ENCODE results near the gene REPS1. TPM values are rescaled to one million over a fixed set of nuclear protein-coding genes. Genes with fewer than 3 reads are reported as not detected.
"Not testable (repeated sequence)": the region's sequence is repeated elsewhere in the genome, so short reads cannot be mapped to it uniquely, and the experiment has no call there.

Gene REPS1
- total RNA-seq, 2 experiments from 2014 or later: 41.9 to 45.6 TPM

GRCh38 chr6:138959521-138959920, 28.5 kb downstream of the REPS1 start:
- no peaks in the 10 kb centered on the region for H3K27me3 Mint-ChIP-seq
- H3K4me1 Mint-ChIP-seq: peaks cover 27% of the 10 kb centered on the region
- DNase-seq: no peak
- no peak overlapping the region for H3K4me3 Mint-ChIP-seq
- CTCF ChIA-PET: no interaction called here
- H3K27ac Mint-ChIP-seq: no peak overlapping the region
- no peaks in the 10 kb centered on the region for H3K36me3 Mint-ChIP-seq (ENCODE audit: low read depth)
- POLR2A ChIA-PET: no interaction called here
- no peaks in the 10 kb centered on the region for H3K9me3 Mint-ChIP-seq

GRCh38 chr6:138958595-138958994, 29.5 kb downstream of the REPS1 start:
- peaks cover 4% of the 10 kb centered on the region for H3K36me3 Mint-ChIP-seq (ENCODE audit: low read depth)
- H3K4me3 Mint-ChIP-seq: no peak overlapping the region
- POLR2A ChIA-PET: no interaction called here
- no peaks in the 10 kb centered on the region for H3K27me3 Mint-ChIP-seq
- peaks cover 31% of the 10 kb centered on the region for H3K4me1 Mint-ChIP-seq
- no peak for DNase-seq
- H3K9me3 Mint-ChIP-seq: no peaks in the 10 kb centered on the region
- CTCF ChIA-PET: no interaction called here
- no peak overlapping the region for H3K27ac Mint-ChIP-seq

GRCh38 chr6:138957903-138958302, 30.1 kb downstream of the REPS1 start:
- no peak for DNase-seq
- POLR2A ChIA-PET: no interaction called here
- no peak overlapping the region for H3K4me3 Mint-ChIP-seq
- no peak overlapping the region for H3K27ac Mint-ChIP-seq
- H3K4me1 Mint-ChIP-seq: peaks cover 37% of the 10 kb centered on the region
- H3K36me3 Mint-ChIP-seq (ENCODE audit: low read depth): peaks cover 9% of the 10 kb centered on the region
- H3K27me3 Mint-ChIP-seq: no peaks in the 10 kb centered on the region
- CTCF ChIA-PET: no interaction called here
- no peaks in the 10 kb centered on the region for H3K9me3 Mint-ChIP-seq

GRCh38 chr6:138957484-138957883, 30.6 kb downstream of the REPS1 start:
- Mint-ChIP-seq H3K36me3 (ENCODE audit: low read depth) (peaks cover 9% of the 10 kb centered on the region), H3K4me3 (no peak overlapping the region), H3K9me3 (no peaks in the 10 kb centered on the region), H3K27ac (no peak overlapping the region), H3K4me1 (peaks cover 39% of the 10 kb centered on the region), H3K27me3 (no peaks in the 10 kb centered on the region)
- CTCF ChIA-PET: interaction anchor here (1.5 kb wide), 1 partner anchor 28 kb away, joined by 4 read pairs; no protein-coding TSS in a partner anchor
- POLR2A ChIA-PET: no interaction called here
- no peak for DNase-seq

GRCh38 chr6:138956244-138956924, 31.7 kb downstream of the REPS1 start:
- H3K27ac Mint-ChIP-seq: no peak overlapping the region
- H3K27me3 Mint-ChIP-seq: no peaks in the 10 kb centered on the region
- H3K4me3 Mint-ChIP-seq: no peak overlapping the region
- DNase-seq: no peak
- POLR2A ChIA-PET: interaction anchor here (0.9 kb wide), 1 partner anchor 13 kb away, joined by 3 read pairs; no protein-coding TSS in a partner anchor
- H3K36me3 Mint-ChIP-seq (ENCODE audit: low read depth): peaks cover 9% of the 10 kb centered on the region
- no peaks in the 10 kb centered on the region for H3K9me3 Mint-ChIP-seq
- CTCF ChIA-PET: interaction anchor here (0.7 to 1.5 kb wide), 2 partner anchors 29 to 33 kb away, joined by 4 read pairs; no protein-coding TSS in a partner anchor
- H3K4me1 Mint-ChIP-seq: peaks cover 39% of the 10 kb centered on the region

- Mint-ChIP-seq H3K27ac (no peak overlapping the region), H3K9me3 (no peaks in the 10 kb centered on the region), H3K4me1 (peaks cover 39% of the 10 kb centered on the region), H3K4me3 (no peak overlapping the region), H3K36me3 (ENCODE audit: low read depth) (peaks cover 9% of the 10 kb centered on the region), H3K27me3 (no peaks in the 10 kb centered on the region)
- DNase-seq: no peak
- CTCF ChIA-PET: no interaction called here
- POLR2A ChIA-PET: no interaction called here
Observed at GRCh38 chr6:138955262-138955661, 32.8 kb downstream of the REPS1 start.

- POLR2A ChIA-PET: interaction anchor here (0.6 kb wide), 1 partner anchor 266 kb away, joined by 4 read pairs; no protein-coding TSS in a partner anchor
- no peaks in the 10 kb centered on the region for H3K9me3 Mint-ChIP-seq
- no peak overlapping the region for H3K4me3 Mint-ChIP-seq
- peaks cover 37% of the 10 kb centered on the region for H3K4me1 Mint-ChIP-seq
- H3K27ac Mint-ChIP-seq: no peak overlapping the region
- DNase-seq: no peak
- CTCF ChIA-PET: no interaction called here
- no peaks in the 10 kb centered on the region for H3K27me3 Mint-ChIP-seq
- H3K36me3 Mint-ChIP-seq (ENCODE audit: low read depth): peaks cover 14% of the 10 kb centered on the region
Observed at GRCh38 chr6:138953451-138953850, 34.6 kb downstream of the REPS1 start.

GRCh38 chr6:138948546-138949179, 39.4 kb downstream of the REPS1 start:
- CTCF ChIA-PET: no interaction called here
- Mint-ChIP-seq H3K4me3 (no peak overlapping the region), H3K4me1 (peaks cover 53% of the 10 kb centered on the region), H3K27ac (no peak overlapping the region), H3K9me3 (no peaks in the 10 kb centered on the region), H3K36me3 (ENCODE audit: low read depth) (peaks cover 43% of the 10 kb centered on the region), H3K27me3 (no peaks in the 10 kb centered on the region)
- no peak for DNase-seq
- POLR2A ChIA-PET: no interaction called here

- H3K4me1 Mint-ChIP-seq: peaks cover 47% of the 10 kb centered on the region
- CTCF ChIA-PET: no interaction called here
- no peaks in the 10 kb centered on the region for H3K9me3 Mint-ChIP-seq
- DNase-seq: no peak
- POLR2A ChIA-PET: interaction anchor here (0.8 kb wide), 2 partner anchors 39 to 81 kb away, joined by 3 read pairs; no protein-coding TSS in a partner anchor
- H3K27ac Mint-ChIP-seq: no peak overlapping the region
- H3K36me3 Mint-ChIP-seq (ENCODE audit: low read depth): peaks cover 42% of the 10 kb centered on the region
- no peak overlapping the region for H3K4me3 Mint-ChIP-seq
- H3K27me3 Mint-ChIP-seq: no peaks in the 10 kb centered on the region
Observed at GRCh38 chr6:138948004-138948403, 40.0 kb downstream of the REPS1 start.

GRCh38 chr6:138945354-138945753, 42.7 kb downstream of the REPS1 start:
- no peak overlapping the region for H3K27ac Mint-ChIP-seq
- no peaks in the 10 kb centered on the region for H3K27me3 Mint-ChIP-seq
- ChIA-PET CTCF (no interaction called here), POLR2A (no interaction called here)
- H3K4me3 Mint-ChIP-seq: no peak overlapping the region
- no peaks in the 10 kb centered on the region for H3K9me3 Mint-ChIP-seq
- peaks cover 54% of the 10 kb centered on the region for H3K36me3 Mint-ChIP-seq (ENCODE audit: low read depth)
- DNase-seq: no peak
- peaks cover 44% of the 10 kb centered on the region for H3K4me1 Mint-ChIP-seq

- H3K27ac Mint-ChIP-seq: no peak overlapping the region
- H3K36me3 Mint-ChIP-seq (ENCODE audit: low read depth): peaks cover 57% of the 10 kb centered on the region
- peak; percentile 44 for DNase-seq
- ChIA-PET POLR2A (no interaction called here), CTCF (no interaction called here)
- no peaks in the 10 kb centered on the region for H3K9me3 Mint-ChIP-seq
- H3K4me1 Mint-ChIP-seq: peaks cover 43% of the 10 kb centered on the region
- H3K27me3 Mint-ChIP-seq: no peaks in the 10 kb centered on the region
- H3K4me3 Mint-ChIP-seq: no peak overlapping the region
Observed at GRCh38 chr6:138944412-138944811, 43.6 kb downstream of the REPS1 start.

GRCh38 chr6:138943089-138943625, 44.9 kb downstream of the REPS1 start:
- no peak overlapping the region for H3K4me3 Mint-ChIP-seq
- ChIA-PET POLR2A (no interaction called here), CTCF (interaction anchor here (1.0 kb wide), 1 partner anchor 46 kb away, joined by 3 read pairs; no protein-coding TSS in a partner anchor)
- H3K4me1 Mint-ChIP-seq: peaks cover 37% of the 10 kb centered on the region
- no peaks in the 10 kb centered on the region for H3K27me3 Mint-ChIP-seq
- DNase-seq: no peak
- H3K9me3 Mint-ChIP-seq: no peaks in the 10 kb centered on the region
- no peak overlapping the region for H3K27ac Mint-ChIP-seq
- peaks cover 59% of the 10 kb centered on the region for H3K36me3 Mint-ChIP-seq (ENCODE audit: low read depth)

- not testable (repeated sequence) for DNase-seq, H3K27me3 Mint-ChIP-seq
Observed at GRCh38 chr6:138936873-138937272, 51.2 kb downstream of the REPS1 start.

More at GRCh38 chr6:138936873-138937272, 51.2 kb downstream of the REPS1 start:
- H3K4me1 Mint-ChIP-seq, H3K4me3 Mint-ChIP-seq, CTCF ChIA-PET, POLR2A ChIA-PET, H3K9me3 Mint-ChIP-seq, H3K27ac Mint-ChIP-seq: not testable (repeated sequence)
- H3K36me3 Mint-ChIP-seq (ENCODE audit: low read depth): peaks cover 41% of the 10 kb centered on the region

All from activated CD4-positive, alpha-beta memory T cell treated with anti-CD3 and anti-CD28 coated beads, Interleukin-2, amount 10 ng/mL, durations not matched to agents 7 days and 5 days (primary cell).